ENCODE data around the gene KRT6A.

Gene KRT6A
- 0 reads per million in 3 experiments for total RNA-seq

DNA sequence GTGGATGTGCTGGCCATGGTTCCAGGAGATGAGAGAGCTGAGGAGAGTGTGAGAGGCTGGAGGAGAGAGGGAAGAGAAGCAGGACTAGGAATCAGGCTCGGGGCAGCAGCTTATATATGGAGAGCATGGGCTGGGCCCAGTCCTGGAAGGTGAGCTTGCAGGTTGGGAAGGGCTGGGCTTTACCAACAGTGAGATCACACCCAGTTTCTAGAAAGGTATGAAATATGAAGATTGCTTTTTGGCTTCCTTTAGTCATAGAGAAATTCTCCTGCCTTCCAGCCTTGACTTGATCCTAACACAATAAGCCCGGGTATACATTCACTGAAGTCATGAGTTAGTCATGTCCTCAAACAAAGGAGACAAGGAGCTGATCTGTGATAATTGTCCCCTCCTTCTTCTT lies at the start of gene KRT6A:
Gene KRT6A, minus strand, starts transcription at position 86 of the 400 bp plus-strand sequence. Its CDS starts 69 bp downstream, at position 17.
- no peak for DNase-seq

DNA sequence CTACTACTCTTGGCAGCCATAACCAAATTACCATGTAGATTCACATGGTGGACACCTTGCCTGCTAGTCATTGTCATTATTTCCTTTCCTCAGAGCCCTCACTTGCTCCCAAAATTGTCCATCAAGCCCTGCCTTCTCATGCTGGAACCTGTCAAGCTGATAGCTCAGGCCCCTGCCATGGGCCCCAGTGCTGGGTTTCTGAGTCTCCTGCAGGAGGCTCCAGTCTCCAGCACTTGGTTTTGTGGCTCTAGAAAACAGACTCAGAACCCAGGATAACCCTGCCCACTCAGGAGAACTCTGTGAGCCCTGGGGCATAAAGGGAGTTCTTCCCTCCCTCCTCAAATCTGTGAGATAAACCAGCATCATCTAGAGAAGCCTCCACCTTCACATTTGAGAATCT lies 49.1 kb upstream of the KRT6A start:
- DNase-seq = no peak

DNA sequence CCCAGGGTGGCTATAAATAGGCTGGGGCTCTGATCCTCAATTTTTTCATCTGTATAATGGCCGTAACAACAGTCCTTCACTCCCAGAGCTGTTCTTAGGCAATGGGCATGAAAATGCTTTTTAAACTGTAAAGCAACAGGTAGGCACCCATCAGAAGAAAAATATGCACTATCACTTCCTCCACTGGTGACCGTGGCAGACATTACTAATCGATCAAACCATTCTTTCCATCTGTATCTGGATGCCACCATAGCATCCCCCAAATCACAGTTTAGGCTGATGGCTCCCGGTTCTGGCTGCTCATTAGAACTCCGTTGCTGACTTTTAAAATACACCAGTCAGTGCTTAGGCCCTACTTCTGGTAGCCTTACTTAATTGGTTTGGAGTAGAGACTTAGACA lies 48.7 kb upstream of the KRT6A start:
- no peak for DNase-seq

DNA sequence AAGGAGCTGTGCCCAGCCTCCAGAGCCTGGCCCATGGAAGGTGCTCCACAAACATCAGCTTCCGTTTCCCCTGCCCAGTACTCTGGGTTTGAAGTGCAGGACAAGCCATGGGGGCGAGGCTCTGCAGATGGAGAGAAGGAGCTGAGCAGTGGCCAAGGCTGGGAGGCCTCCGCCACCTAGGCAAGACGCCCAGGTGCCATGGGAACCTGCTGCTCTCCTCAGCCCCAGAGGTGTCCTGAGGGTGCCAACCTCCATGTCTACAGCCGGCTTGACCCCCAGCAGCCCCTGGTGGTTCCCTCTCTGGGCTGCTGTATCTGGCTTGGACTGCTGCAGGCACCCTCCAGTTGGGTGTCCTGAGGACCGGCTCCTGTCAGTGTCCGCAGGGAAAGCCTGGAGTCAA lies 47.5 kb upstream of the KRT6A start:
- DNase-seq = no peak

DNA sequence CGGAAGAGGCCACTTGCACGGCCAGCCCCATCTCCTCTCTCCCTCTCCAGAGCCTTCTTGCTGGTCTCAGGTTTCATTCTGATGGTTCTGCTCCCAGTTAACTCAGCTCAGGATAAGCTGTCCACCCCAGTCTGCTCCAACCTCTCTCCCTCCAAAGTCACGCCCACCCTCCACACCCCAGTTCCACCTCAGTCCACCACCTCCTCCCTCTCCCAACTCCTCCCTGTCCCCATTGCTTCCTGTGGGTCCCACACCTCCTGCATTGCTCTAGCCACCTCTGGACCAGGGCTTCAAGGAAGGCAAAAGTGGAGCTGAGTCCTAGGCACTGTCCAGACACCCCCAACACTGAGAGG lies 46.7 kb upstream of the KRT6A start:
- DNase-seq = no peak

DNA sequence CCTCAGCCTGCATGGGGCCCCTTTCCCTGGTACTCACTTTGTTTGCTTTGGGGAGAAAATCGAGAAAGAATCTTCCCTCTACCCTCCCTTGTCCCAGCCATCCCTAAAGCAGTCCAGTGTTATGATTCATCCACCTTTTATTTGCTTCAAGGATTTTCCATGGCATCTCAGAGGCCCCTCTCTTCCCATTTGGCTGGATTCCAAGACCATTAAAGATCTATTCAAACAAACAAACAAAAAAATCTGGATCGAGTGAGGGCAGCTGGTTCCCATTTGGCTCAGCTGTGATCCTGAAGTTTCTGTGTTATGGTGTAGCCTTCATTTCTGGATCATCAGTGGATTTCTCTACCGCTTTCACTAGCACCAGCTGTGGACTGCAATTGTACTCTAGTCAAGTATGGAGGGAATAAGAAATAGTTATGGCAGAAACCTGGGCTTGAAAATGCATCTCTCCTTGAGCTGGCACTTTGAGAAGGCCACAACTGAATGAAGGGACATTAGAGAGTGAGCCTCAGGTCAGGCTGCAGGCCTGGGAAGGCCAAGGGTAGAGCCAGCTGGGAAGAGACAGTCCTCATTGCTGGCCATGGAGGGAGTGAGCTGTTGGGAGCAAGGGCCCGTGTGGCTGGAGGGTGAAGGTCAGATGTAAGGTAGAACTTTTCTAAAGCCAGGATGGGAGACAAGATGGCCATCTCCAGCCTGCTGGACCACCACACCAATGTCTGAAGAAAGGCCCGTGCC lies 46.2 kb upstream of the KRT6A start:
- DNase-seq = no peak

DNA sequence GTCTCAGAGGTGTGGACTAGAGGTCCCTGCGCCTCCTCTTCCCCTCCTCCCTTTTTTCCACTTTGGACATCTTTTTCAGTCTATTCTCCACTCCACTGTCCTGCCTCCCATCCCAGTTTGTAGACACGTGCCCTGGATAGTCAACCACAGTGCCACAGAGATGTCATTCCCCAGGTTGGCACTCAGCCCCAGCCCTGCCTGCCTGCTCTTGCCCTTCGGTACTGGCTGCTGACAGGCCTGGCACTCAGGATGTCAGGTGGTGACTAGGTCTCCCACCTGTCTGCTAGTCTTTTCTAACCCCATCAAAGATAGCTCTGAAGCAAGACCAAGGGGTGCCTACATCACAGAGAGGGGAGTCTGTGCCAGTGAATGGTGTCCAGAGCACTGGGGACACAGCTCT lies 44.0 kb upstream of the KRT6A start:
- DNase-seq = no peak

DNA sequence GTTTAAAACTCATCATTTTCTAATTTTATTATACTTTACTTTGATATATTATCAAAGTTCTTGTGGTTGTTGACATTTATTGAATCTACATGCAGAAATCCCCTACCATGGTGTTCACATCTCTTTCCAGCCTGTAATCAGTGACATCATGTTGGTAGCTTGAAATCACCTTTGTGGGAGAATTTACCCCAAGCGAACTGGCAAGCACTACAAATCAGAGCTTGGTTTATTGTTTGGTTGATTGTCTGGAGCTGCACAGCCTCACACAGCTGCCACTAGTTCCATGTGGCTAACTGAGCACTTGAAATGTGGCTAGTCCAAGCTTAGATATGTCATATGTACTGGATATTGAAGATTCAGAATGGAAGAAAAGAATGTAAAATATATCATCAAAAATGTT lies 42.5 kb upstream of the KRT6A start:
- DNase-seq = no peak

DNA sequence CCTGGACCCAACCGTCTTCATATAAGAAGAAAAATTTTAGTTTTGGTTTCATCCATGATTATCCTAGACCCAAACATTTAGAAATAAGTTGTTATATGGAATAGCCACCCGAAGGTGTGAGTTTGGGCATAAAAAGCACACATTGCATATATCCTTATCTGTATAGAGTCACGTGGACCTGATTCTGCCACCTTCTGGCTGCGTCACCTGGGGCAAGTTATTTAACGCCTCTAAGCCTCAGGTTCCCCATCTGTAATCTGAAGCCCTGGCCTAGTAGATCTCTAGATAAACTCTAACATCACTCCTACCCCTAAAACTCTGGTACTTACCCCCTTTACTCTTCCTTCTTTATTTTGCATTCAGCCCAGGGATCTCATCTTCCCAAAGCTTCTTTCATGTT lies 41.4 kb upstream of the KRT6A start:
- no peak for DNase-seq

DNA sequence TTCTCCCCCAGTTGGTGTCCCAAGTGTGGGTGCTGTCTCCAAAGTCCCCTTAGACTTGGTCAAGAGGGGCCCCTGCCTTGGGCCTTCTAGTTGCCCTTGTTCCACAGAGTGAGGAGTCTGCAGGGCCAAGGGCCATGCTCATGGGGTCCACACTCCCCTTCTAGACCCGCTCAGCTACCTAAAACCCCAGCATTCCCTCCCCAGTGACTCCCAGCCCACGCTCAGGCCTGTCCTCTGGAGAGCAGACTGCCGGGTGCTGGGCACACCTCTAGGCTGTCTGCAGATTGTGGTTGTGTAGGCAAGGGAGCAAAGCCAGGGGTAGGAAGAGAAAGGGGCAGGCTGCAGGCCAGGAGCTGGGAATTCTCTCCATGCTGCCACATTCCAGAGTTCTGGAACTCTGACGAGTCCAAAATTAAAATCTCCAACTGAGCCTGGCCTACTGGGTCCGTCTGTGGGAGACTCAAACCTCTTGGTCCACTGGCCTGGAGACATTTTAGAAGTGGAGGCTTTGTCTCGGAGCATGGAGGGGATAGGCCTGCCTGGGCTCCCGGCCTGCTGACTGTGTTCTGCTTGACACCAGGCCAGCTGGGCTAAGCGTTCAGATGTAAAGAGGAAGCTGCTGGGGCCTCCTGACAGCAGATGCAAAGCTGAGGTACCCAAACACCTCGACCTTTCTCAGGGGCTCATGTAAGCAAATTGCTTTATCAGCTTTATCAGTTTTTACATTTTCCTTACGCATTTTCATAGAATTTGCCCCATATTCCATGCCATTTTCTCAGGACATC lies 40.8 kb upstream of the KRT6A start:
- no peak for DNase-seq

DNA sequence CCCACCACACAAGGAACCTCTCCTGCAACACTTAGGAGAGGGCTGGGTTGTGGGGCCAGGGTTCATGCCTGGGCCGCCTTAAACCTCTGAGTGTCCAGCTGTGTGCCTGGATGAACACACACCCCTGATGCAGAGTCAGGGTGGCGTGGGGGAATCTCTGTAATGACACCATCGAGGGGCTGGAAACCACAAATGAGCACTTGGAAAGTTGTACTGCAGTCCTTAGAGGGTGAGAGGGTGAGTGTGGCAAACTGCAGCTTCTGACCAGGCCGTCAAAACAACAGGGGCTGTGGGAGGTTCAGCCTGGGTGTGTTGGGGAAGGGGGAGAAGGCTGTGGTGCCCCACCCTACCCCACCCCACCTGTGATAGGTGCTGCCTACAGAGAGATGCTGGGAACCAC lies 39.6 kb upstream of the KRT6A start:
- no peak for DNase-seq

DNA sequence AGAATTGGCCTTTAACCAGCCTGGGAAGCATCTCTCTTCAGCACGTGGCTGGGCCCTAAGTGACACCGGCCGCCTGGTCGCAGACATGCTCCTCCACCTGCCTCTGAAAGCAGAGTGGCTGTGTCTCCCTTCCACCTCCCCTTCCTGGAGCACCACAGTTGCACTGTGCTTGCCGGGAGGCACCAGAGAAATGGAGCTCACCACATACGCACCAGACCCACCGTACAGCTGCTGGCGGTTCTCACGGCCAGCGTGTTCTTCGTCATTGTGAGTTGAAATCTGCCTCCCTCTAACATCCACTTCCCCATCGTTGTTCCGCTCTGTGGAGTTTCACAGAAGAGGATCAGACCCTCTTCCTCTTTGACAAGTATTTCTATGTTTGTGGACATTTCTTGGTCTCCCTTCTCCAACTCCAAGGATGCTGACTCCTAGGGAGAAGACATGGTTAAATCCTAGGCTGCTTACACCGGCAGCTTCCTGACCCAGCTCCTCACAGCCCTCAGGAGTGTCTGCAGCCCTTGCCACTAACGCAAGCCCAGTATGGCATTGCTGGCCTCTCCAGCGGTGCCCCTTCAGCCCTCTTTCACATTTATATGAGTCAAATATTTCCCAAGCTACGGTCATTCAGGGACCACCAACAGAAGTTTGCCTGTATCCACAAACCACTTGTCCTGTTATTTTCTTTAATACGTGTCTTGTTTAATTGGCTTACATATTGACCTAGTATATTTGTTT lies 38.7 kb upstream of the KRT6A start:
- DNase-seq = no peak

DNA sequence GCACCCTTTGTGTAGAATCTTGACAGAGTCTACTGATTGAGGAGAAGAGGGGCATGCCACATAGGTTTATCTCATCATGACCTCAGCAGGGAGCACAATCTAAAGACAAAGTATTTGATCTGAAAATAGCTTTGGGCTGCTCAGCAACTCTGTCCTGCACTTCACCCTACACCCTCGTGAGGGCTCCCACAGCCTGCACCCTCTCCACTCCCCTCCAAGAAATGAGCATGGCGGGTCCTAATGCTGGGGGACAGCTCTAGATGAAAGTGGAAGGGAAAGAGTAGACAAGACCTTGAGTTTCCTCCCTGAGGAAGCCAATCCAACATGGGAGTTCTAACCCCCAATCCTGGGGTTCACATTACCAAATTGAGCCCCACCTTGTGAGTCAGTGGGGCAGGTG lies 37.8 kb upstream of the KRT6A start:
- DNase-seq = no peak

DNA sequence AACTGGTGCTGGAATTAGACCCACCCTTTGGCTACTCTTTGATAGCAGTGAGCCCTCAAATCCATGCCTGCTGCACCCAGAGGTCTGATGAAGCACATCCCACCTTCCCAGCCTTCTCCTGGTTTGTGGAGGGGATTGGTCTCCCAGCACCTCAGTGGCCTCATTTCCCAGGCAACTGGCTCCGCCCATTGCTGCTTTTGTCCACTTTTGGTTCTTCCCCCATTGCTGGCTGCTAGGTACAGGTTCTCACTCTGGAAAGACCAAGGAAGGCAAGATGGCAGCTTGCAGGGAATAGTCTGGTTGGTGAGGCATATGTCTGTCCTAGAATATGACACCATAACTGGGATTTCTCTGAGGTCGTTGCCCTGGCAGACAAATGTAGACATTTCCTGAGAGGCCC lies 37.3 kb upstream of the KRT6A start:
- DNase-seq = no peak

DNA sequence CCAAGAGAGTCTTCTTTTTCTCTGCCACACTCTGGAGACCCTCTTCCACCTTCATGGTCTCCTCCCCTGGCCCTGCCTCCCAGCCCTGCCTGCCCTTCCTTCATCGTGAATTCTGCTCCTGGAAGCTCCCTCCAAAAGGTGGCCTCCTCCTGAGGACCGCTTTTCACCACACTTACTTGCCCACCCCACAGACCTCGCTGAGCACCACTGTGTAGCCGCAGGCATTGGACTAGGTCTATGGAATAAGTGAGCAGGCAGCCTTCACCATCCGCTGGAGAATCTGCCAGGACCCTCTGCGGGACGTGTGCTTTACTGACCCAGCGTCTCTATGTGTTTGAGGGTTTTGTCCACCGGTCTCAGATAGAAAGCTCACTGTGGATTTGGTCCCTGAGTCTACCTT lies 36.8 kb upstream of the KRT6A start:
- DNase-seq = no peak

DNA sequence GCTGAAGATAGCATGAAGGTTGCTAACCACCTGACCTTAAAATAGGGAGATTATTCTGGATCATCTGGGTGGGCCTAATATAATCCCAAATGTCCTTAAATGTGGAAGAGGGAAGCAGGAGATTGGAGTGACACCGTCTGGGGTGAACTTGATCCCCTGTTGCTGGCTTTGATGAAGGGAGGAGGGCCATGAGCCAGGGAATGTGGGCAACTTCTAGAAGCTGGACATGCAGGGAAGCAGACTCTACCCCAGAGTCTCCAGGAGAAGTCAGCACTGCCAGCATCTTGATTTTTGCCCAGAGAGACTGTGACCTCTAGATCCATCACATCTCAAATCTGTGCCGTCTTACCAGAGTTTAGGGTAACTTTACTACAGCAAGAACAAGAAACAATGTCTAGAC lies 36.4 kb upstream of the KRT6A start:
- DNase-seq = no peak

DNA sequence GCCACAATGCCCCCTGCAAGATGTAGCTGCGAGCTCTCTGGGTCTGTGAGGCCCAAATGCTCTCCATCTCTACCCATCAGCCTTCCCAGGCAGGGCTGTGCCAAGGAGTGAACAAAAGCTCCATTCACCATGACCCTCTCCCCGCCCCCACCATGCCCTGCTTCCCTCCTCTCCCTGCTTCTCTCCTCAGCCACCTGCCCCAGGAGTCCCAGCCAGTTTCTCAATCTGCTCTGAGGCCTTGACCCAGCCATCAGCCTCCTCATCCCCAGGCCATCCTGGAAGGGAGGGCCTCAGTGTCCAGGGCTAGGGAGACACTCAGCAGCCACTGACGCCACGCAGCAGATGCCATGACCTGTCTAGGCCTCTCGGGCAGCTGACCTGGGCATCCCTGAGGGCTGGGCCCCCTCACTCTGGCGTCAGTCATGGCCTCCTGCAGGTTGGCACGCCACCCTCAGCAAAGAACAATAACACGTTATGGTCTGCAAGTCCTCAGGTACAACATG lies 35.6 kb upstream of the KRT6A start:
- DNase-seq = no peak

DNA sequence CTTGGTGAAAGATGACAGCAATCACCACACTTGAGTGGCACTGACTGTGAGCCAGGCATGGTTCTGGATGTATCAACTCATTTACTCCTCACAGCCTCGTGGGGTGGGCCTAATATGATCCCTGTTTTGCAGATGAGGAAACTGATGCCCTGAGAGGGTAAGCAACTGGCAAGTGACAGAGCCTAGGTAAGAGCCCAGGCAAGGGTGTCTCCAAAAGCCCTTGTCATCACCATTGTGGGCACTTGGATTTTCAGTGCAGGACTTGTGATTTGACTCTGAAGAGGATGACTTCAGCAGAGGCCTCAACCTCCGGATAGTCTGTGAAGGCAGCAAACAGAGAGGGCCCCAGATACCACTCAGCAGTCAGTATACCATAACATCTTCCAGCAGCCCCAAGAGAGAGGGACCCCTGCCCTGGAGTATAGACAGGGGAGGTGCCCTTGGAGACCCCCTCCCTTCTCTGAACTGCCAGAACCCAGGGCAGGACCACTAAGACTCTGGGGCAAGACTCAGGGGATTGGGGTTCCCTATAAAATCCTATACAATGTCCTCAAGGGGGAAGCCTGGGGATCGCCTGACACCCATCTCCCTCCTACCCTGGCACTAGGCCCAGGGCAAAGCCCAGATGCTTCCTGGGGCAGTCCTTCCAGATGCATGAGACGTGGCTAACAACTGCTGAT lies 34.2 kb upstream of the KRT6A start:
- no peak for DNase-seq

DNA sequence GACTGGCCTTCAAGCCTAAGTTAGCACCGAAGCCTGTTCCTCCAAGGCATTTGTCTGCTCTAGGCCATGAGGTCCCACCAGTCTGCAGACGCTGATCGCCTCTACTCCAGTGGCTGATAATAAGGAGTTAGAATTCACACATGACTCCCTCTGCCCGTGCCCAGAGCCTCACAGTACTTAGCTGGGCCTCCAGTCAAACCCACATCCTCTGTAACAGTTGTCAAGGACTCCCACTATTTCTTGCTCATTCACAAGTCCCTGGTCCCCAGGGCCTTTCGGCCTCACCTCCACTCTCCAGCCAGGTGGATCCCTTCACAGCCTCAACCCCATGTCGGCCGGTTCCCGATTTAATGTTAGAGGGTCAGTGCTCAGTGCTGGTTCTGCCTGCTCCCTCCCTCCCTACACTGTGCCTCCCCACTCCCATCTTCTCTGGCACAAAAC lies 33.5 kb upstream of the KRT6A start:
- no peak for DNase-seq

DNA sequence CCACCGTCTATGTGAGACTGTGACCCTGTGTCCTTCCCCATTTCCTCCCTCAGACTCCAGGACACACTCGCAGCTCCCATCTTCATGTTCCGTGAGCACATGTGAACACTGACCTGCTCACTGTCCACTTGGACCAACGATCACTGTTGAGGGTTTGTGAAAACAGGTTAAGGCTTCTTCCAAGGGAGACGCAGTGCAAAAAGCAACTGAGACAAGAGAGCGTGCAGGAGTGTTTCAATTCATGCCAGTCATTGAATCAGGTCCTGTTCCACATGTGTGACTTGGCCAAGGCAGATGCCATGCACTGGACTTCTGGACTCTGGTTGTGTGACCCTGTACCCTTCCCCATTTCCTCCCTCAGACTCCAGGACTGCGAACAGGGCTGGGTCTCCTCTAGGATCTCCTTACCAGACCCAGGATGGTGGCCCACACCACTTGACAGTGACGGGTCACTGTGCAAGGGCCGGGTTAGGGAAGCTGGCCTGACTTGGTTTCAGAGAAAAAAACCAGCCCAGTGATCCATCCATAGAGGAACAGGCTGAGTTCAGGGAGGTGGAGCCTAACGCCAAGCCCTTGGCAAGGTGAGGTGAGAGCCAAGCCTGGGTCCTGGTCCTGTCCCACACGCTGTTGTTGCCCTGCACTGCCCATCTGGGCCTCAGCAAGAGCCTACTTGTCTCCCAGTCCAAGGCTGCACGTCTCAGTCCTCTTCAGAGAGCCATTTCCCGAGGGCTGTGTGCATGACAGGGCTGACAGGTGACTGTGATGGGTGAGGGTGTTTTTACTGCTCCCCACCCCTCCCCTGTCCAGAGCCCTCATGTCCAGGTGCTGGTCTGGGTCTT lies 32.8 kb upstream of the KRT6A start:
- no peak for DNase-seq

DNA sequence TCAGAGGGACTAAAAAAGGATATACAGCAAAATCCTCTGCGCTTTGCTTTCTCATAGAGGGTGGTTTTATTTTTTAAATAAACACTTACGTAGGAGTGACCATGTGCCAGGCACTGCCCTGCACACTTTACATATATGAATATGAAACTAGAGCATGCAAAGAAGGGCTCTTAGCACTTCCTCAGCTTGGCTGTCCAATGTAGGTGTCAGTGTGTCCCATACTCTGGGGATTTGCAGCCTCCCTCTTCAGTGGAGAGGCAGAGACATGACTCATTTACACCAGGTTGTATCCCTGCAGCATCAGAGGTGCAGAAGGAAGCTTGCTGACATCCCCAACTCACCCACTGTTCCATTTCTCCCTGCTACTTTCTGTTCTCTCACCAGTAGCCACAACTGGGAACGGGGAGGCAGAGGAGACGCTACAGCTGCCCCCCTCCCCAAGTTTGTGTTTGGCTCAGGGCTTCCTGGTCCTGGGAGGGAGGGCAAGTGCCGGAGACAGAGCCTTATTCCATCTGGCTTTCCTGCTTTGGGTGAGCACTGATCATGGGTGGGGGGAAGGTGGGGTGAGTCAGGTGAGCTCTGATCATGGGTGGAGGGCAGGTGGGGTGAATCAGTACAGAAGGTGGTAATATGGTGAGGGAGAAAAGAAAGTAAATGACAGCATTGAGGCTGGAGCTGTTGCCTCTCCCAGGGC lies 32.0 kb upstream of the KRT6A start:
- no peak for DNase-seq

Data from central memory CD4-positive, alpha-beta T cell (primary cell).